Mesenchymal stem cell (in vitro differentiated cells and primary cell): ENCODE measurements around the gene NACC2.

Experiments used
- DNase-seq: peaks from one replicate; pipeline ENCODE4 v3.0.0-alpha.2; 2013
- H2AFZ ChIP-seq: one replicate; pipeline ENCODE4 v1.6.1; 2013; ENCODE audit warnings: low read depth, mild to moderate bottlenecking, control low read depth, inconsistent platforms, low read length, moderate library complexity
- H2AK5ac ChIP-seq: 2 replicates; pipeline ENCODE4 v1.6.1; 2013; ENCODE audit warnings: low read length, moderate library complexity, mild to moderate bottlenecking, inconsistent platforms; ENCODE audit not compliant: severe bottlenecking
- H2BK120ac ChIP-seq: one replicate; pipeline ENCODE4 v1.6.1; 2013; ENCODE audit warnings: low read depth, mild to moderate bottlenecking, inconsistent platforms, low read length, moderate library complexity
- H2BK12ac ChIP-seq, 2 experiments: one replicate each; pipeline ENCODE4 v1.6.1; 2013; ENCODE audit warnings: inconsistent platforms in 2 of 2, low read length in 2 of 2, mild to moderate bottlenecking in 2 of 2, moderate library complexity in 2 of 2, control low read depth in 1 of 2
- H2BK15ac ChIP-seq: one replicate; pipeline ENCODE4 v1.6.1; 2013; ENCODE audit warnings: mild to moderate bottlenecking, low read depth, inconsistent platforms; ENCODE audit not compliant: poor library complexity, severe bottlenecking
- H2BK5ac ChIP-seq: 2 replicates; pipeline ENCODE4 v1.6.1; 2013; ENCODE audit warnings: low read depth, mild to moderate bottlenecking, low read length, control low read depth, inconsistent platforms; ENCODE audit not compliant: poor library complexity, severe bottlenecking
- H3K14ac ChIP-seq, 2 experiments: one replicate each; pipeline ENCODE4 v1.6.1; 2013; ENCODE audit warnings: inconsistent platforms in 2 of 2, low read length in 2 of 2, control low read depth in 1 of 2, mild to moderate bottlenecking in 1 of 2, moderate library complexity in 1 of 2
- H3K18ac ChIP-seq, 2 experiments: one replicate each; pipeline ENCODE4 v1.6.1; 2013; ENCODE audit warnings: inconsistent platforms in 2 of 2, low read length in 2 of 2, control low read depth in 1 of 2, low read depth in 1 of 2, mild to moderate bottlenecking in 1 of 2
- H3K23ac ChIP-seq, 2 experiments: one replicate each; pipeline ENCODE4 v1.6.1; 2013; ENCODE audit warnings: inconsistent platforms in 2 of 2, low read length in 2 of 2, mild to moderate bottlenecking in 2 of 2, moderate library complexity in 2 of 2, control low read depth in 1 of 2
- H3K27ac ChIP-seq: 2 replicates; pipeline ENCODE4 v1.5.1; 2013; ENCODE audit warnings: mild to moderate bottlenecking, moderate library complexity, low read length, control low read depth, inconsistent platforms; ENCODE audit not compliant: poor library complexity, severe bottlenecking
- H3K27me3 ChIP-seq, 2 experiments: 2 replicates each; pipeline versions ENCODE4 v1.6.1 to v1.7.0; 2013; ENCODE audit warnings: low read length in 2 of 2, mild to moderate bottlenecking in 2 of 2, moderate library complexity in 2 of 2, control low read depth in 1 of 2, inconsistent platforms in 1 of 2; ENCODE audit not compliant: control insufficient read depth in 1 of 2, insufficient read depth in 1 of 2
- H3K36me3 ChIP-seq, 2 experiments: 2 replicates each; pipeline versions ENCODE4 v1.6.1 to v1.7.0; 2013; ENCODE audit warnings: low read length in 2 of 2, control low read depth in 1 of 2, inconsistent platforms in 1 of 2, low read depth in 1 of 2, mild to moderate bottlenecking in 1 of 2; ENCODE audit not compliant: insufficient read depth in 2 of 2, control insufficient read depth in 1 of 2
- H3K4ac ChIP-seq, 2 experiments: one replicate each; pipeline ENCODE4 v1.6.1; 2013; ENCODE audit warnings: inconsistent platforms in 2 of 2, low read length in 2 of 2, mild to moderate bottlenecking in 2 of 2, moderate library complexity in 2 of 2, control low read depth in 1 of 2, low read depth in 1 of 2
- H3K4me1 ChIP-seq: 2 replicates; pipeline ENCODE4 v1.6.1; 2013; ENCODE audit warnings: low read depth, low read length, control low read depth; ENCODE audit not compliant: control insufficient read depth, insufficient read depth
- H3K4me2 ChIP-seq: 2 replicates; pipeline ENCODE4 v1.6.1; 2013; ENCODE audit warnings: low read length, mild to moderate bottlenecking, inconsistent platforms; ENCODE audit not compliant: poor library complexity, severe bottlenecking
- H3K4me3 ChIP-seq, 2 experiments: 2 replicates each; pipeline versions ENCODE4 v1.5.1 to v1.7.0; 2013; ENCODE audit warnings: low read length in 2 of 2, mild to moderate bottlenecking in 2 of 2, control low read depth in 1 of 2, low read depth in 1 of 2; ENCODE audit not compliant: insufficient read depth in 1 of 2
- H3K79me1 ChIP-seq: replicated peaks from 2 replicates; pipeline ENCODE4 v1.6.1; 2013; ENCODE audit warnings: mild to moderate bottlenecking, control low read depth, low read length, inconsistent platforms; ENCODE audit not compliant: poor library complexity, severe bottlenecking
- H3K9ac ChIP-seq: 2 replicates; pipeline ENCODE4 v1.7.0; 2013; ENCODE audit warnings: mild to moderate bottlenecking, low read length, moderate library complexity
- H3K9me3 ChIP-seq: 2 replicates; pipeline ENCODE4 v1.7.0; 2013; ENCODE audit warnings: mild to moderate bottlenecking, low read length; ENCODE audit not compliant: control insufficient read depth
- H4K8ac ChIP-seq: one replicate; pipeline ENCODE4 v1.6.1; 2013; ENCODE audit warnings: inconsistent platforms, mild to moderate bottlenecking, low read length, moderate library complexity
- H4K91ac ChIP-seq: one replicate; pipeline ENCODE4 v1.6.1; 2013; ENCODE audit warnings: mild to moderate bottlenecking, low read length, inconsistent platforms
- WGBS: methylation state at CpG from one replicate; pipeline ENCODE4 v1.1.7; 2013; ENCODE audit warnings: mixed read lengths; 5-methylcytosine and 5-hydroxymethylcytosine counted together

The NACC2 gene

GRCh38 chr9:135960411-135961276 is 134.4 kb downstream of the NACC2 start:
- H4K91ac ChIP-seq: peak overlapping the region; percentile 15
- no peak overlapping the region for H2BK15ac ChIP-seq
- peak overlapping the region; percentile 67 for H4K8ac ChIP-seq
- H3K14ac ChIP-seq: peak overlapping the region in 1 of 2 experiments; percentile 74
- no peak overlapping the region for H2BK120ac ChIP-seq
- peak overlapping the region; percentile 87 to 89 for H3K4me3 ChIP-seq
- 3% methylated on average over 53 of the region's 74 CpGs for WGBS
- peak overlapping the region; percentile 23 to 42 for H3K23ac ChIP-seq
- H3K36me3 ChIP-seq: peaks cover 0 to 7% of the 10 kb centered on the region in 2 experiments
- H2BK5ac ChIP-seq: no peak overlapping the region
- peak overlapping the region in 1 of 2 experiments; percentile 79 for H3K4ac ChIP-seq
- H3K27me3 ChIP-seq: peaks cover 22% of the 10 kb centered on the region in 2 experiments
- peak; percentile 58 for DNase-seq
- no peaks in the 10 kb centered on the region for H3K9me3 ChIP-seq
- H2BK12ac ChIP-seq: no peak overlapping the region
- peaks cover 7% of the 10 kb centered on the region for H3K4me1 ChIP-seq
- peaks cover 26% of the 10 kb centered on the region for H3K79me1 ChIP-seq
- H3K18ac ChIP-seq: peak overlapping the region; percentile 52 to 87
- H2AK5ac ChIP-seq: no peak overlapping the region
- H2AFZ ChIP-seq: peak overlapping the region; percentile 57
- H3K27ac ChIP-seq: no peak overlapping the region
- H3K9ac ChIP-seq: peak overlapping the region; percentile 90
- peak overlapping the region; percentile 91 for H3K4me2 ChIP-seq

- H4K91ac ChIP-seq: no peak overlapping the region
- peaks cover 7% of the 10 kb centered on the region for H3K4me1 ChIP-seq
- H3K27me3 ChIP-seq: peaks cover 16 to 22% of the 10 kb centered on the region in 2 experiments
- no peak overlapping the region for H3K18ac ChIP-seq
- no peak overlapping the region for H3K4ac ChIP-seq
- H4K8ac ChIP-seq: no peak overlapping the region
- no peak overlapping the region for H2BK120ac ChIP-seq
- no peak overlapping the region for H2AFZ ChIP-seq
- H3K27ac ChIP-seq: no peak overlapping the region
- H2BK12ac ChIP-seq: no peak overlapping the region
- peaks cover 32% of the 10 kb centered on the region for H3K79me1 ChIP-seq
- peak; percentile 24 for DNase-seq
- peak overlapping the region; percentile 90 for H3K9ac ChIP-seq
- no peak overlapping the region for H2BK15ac ChIP-seq
- no peak overlapping the region for H3K14ac ChIP-seq
- no peak overlapping the region for H3K23ac ChIP-seq
- H3K4me3 ChIP-seq: peak overlapping the region in 1 of 2 experiments; percentile 89
- H3K9me3 ChIP-seq: no peaks in the 10 kb centered on the region
- WGBS: 60% methylated on average over 9 of the region's 9 CpGs
- H3K36me3 ChIP-seq: peaks cover under 1 to 7% of the 10 kb centered on the region in 2 experiments
- H3K4me2 ChIP-seq: peak overlapping the region; percentile 91
- H2BK5ac ChIP-seq: no peak overlapping the region
- no peak overlapping the region for H2AK5ac ChIP-seq
Measured at GRCh38 chr9:135959814-135960213, 135.3 kb downstream of the NACC2 start.

DNA sequence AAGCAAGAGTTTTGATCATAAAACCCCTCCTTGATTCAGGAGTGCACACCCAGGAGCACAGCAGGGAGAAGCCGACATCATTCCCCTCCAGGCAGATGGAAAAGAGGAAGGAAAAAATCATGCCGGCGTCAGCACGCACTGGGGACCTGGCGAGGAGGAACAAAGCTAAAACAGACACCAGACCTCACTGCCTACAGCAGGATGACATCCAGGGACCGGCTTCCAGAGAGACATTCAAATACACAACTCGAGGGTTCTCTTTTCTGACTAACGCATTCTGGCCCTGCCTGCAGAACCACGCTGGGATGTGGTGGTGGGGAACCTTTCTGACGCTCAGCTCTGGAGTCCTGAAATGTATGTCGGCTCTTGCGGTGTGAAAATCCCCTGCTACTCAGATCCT is 136.6 kb downstream of the NACC2 start:
- WGBS: 89% methylated on average over 9 of the region's 12 CpGs
- no peak overlapping the region for H3K4me3 ChIP-seq
- H3K9me3 ChIP-seq: no peaks in the 10 kb centered on the region
- no peak overlapping the region for H3K18ac ChIP-seq
- H2BK120ac ChIP-seq: no peak overlapping the region
- peaks cover 7 to 10% of the 10 kb centered on the region in 2 experiments for H3K27me3 ChIP-seq
- H3K9ac ChIP-seq: no peak overlapping the region
- H3K27ac ChIP-seq: no peak overlapping the region
- no peak overlapping the region for H3K4ac ChIP-seq
- no peak overlapping the region for H3K23ac ChIP-seq
- H3K36me3 ChIP-seq: peaks cover 11 to 12% of the 10 kb centered on the region in 2 experiments
- no peak overlapping the region for H3K14ac ChIP-seq
- H3K79me1 ChIP-seq: peaks cover 41% of the 10 kb centered on the region
- no peak for DNase-seq
- no peak overlapping the region for H2AK5ac ChIP-seq
- H2BK15ac ChIP-seq: no peak overlapping the region
- peaks cover 7% of the 10 kb centered on the region for H3K4me1 ChIP-seq
- H4K8ac ChIP-seq: no peak overlapping the region
- no peak overlapping the region for H4K91ac ChIP-seq
- no peak overlapping the region for H3K4me2 ChIP-seq
- no peak overlapping the region for H2BK5ac ChIP-seq
- peak overlapping the region in 1 of 2 experiments; percentile 16 for H2BK12ac ChIP-seq
- H2AFZ ChIP-seq: no peak overlapping the region

DNA sequence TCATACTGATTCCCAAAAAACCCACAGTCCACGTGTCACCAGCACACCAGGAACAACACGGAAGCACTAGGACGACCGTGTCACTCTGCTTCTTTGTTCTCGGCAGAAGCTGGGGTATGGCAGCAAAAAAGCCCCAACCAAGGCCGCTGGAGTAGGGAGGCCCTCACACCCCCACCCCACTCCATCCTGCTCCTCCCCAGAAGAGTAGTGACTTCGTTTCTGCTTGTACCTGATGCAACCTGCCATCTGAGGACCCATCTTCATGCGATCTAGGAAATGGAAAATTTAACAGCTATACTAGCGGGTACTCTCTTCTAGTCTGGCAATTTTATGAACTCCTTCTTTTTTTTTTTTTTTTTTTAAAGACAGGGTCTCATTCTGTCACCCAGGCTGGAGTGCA is 137.7 kb downstream of the NACC2 start:
- Histone ChIP-seq H3K27me3 (peaks cover under 1 to 3% of the 10 kb centered on the region in 2 experiments), H4K8ac (no peak overlapping the region), H3K4me3 (no peak overlapping the region), H3K9me3 (no peaks in the 10 kb centered on the region), H3K23ac (no peak overlapping the region), H3K79me1 (peaks cover 41% of the 10 kb centered on the region), H2BK15ac (no peak overlapping the region), H3K14ac (no peak overlapping the region), H2BK120ac (no peak overlapping the region), H2BK12ac (no peak overlapping the region), H2BK5ac (no peak overlapping the region), H3K36me3 (peaks cover 17 to 19% of the 10 kb centered on the region in 2 experiments), H3K9ac (no peak overlapping the region), H3K4ac (no peak overlapping the region), H3K18ac (no peak overlapping the region), H3K4me2 (no peak overlapping the region), H3K4me1 (peaks cover 11% of the 10 kb centered on the region), H2AK5ac (no peak overlapping the region), H2AFZ (no peak overlapping the region), H4K91ac (no peak overlapping the region), H3K27ac (no peak overlapping the region)
- 94% methylated on average over 8 of the region's 9 CpGs for WGBS
- DNase-seq: no peak
